Measurements from ENCODE around the gene PRKN. TPM values are rescaled to one million over a fixed set of nuclear protein-coding genes. Genes with fewer than 3 reads are reported as not detected.
A peak's percentile ranks its signal among the peaks of the same experiment; 100 is the strongest.

The PRKN gene
- total RNA-seq, 1 donor from 2014 or later, result 2.8 TPM

GRCh38 chr6:162441991-162442390 is 285.6 kb downstream of the PRKN start:
- Mint-ChIP-seq H3K4me3 (no peak overlapping the region), H3K36me3 (peaks cover 9% of the 10 kb centered on the region), H3K4me1 (peaks cover 29% of the 10 kb centered on the region), H3K27me3 (ENCODE audit: insufficient read depth, low read depth) (no peaks in the 10 kb centered on the region), H3K27ac (no peak overlapping the region), H3K9me3 (peaks cover 24% of the 10 kb centered on the region)
- H3F3A ChIP-seq (ENCODE audit: low read depth), result no peaks in the 10 kb centered on the region
- H2AFZ ChIP-seq (replicated peaks), result no peak overlapping the region
- peaks cover 15% of the 10 kb centered on the region for H3K4me1 ChIP-seq
- no peaks in the 10 kb centered on the region for H3K79me2 ChIP-seq (ENCODE audit: low read depth)
- TF ChIP-seq CTCF (IDR thresholded peaks at IDR 0.05), result no peak
- TF ChIP-seq EZH2 (IDR thresholded peaks at IDR 0.05), result no peak
- no peak for TF ChIP-seq EZH2phosphoT487 (IDR thresholded peaks at IDR 0.05)
- H3K27me3 ChIP-seq, result no peaks in the 10 kb centered on the region
- no peak overlapping the region for H3K4me3 ChIP-seq
- no peak overlapping the region for H3K27ac ChIP-seq
- DNase-seq (ENCODE audit: low spot score), result no peak
- no peak overlapping the region for H3K9ac ChIP-seq
- H3K36me3 ChIP-seq, result no peaks in the 10 kb centered on the region
- H3K4me2 ChIP-seq, result no peak overlapping the region
- H3K9me3 ChIP-seq (ENCODE audit: low read depth), result peaks cover 11% of the 10 kb centered on the region
- H4K20me1 ChIP-seq (ENCODE audit: low read depth), result no peaks in the 10 kb centered on the region

GRCh38 chr6:162438980-162439379 is 288.6 kb downstream of the PRKN start:
- Histone ChIP-seq H3K36me3 (no peaks in the 10 kb centered on the region), H3K4me1 (peaks cover 6% of the 10 kb centered on the region), H3K4me3 (no peak overlapping the region), H3F3A (ENCODE audit: low read depth) (no peaks in the 10 kb centered on the region), H3K4me2 (no peak overlapping the region), H3K79me2 (ENCODE audit: low read depth) (no peaks in the 10 kb centered on the region), H2AFZ (replicated peaks) (no peak overlapping the region), H3K9me3 (ENCODE audit: low read depth) (peaks cover 11% of the 10 kb centered on the region), H4K20me1 (ENCODE audit: low read depth) (no peaks in the 10 kb centered on the region), H3K27ac (no peak overlapping the region), H3K9ac (no peak overlapping the region), H3K27me3 (no peaks in the 10 kb centered on the region)
- Mint-ChIP-seq H3K27me3 (ENCODE audit: insufficient read depth, low read depth) (no peaks in the 10 kb centered on the region), H3K4me3 (peak overlapping the region; percentile 2), H3K4me1 (peaks cover 23% of the 10 kb centered on the region), H3K36me3 (peaks cover 11% of the 10 kb centered on the region), H3K27ac (peak overlapping the region; percentile 18), H3K9me3 (peaks cover 27% of the 10 kb centered on the region)
- DNase-seq (ENCODE audit: low spot score), result no peak
- TF ChIP-seq EZH2 (IDR thresholded peaks at IDR 0.05) (no peak), EZH2phosphoT487 (IDR thresholded peaks at IDR 0.05) (no peak), CTCF (IDR thresholded peaks at IDR 0.05) (no peak)

- Mint-ChIP-seq H3K4me1 (peaks cover 7% of the 10 kb centered on the region), H3K4me3 (no peak overlapping the region), H3K27me3 (ENCODE audit: insufficient read depth, low read depth) (peaks cover under 1% of the 10 kb centered on the region), H3K9me3 (peaks cover 29% of the 10 kb centered on the region), H3K27ac (no peak overlapping the region), H3K36me3 (peaks cover 7% of the 10 kb centered on the region)
- Histone ChIP-seq H4K20me1 (ENCODE audit: low read depth) (no peaks in the 10 kb centered on the region), H3K4me3 (no peak overlapping the region), H3K79me2 (ENCODE audit: low read depth) (no peaks in the 10 kb centered on the region), H3K27ac (no peak overlapping the region), H3K36me3 (no peaks in the 10 kb centered on the region), H3K4me1 (no peaks in the 10 kb centered on the region), H3K27me3 (no peaks in the 10 kb centered on the region), H3K9me3 (ENCODE audit: low read depth) (peaks cover 11% of the 10 kb centered on the region), H3F3A (ENCODE audit: low read depth) (no peaks in the 10 kb centered on the region), H2AFZ (replicated peaks) (no peak overlapping the region), H3K9ac (no peak overlapping the region), H3K4me2 (no peak overlapping the region)
- no peak for DNase-seq (ENCODE audit: low spot score)
- TF ChIP-seq EZH2phosphoT487 (IDR thresholded peaks at IDR 0.05), result no peak
- no peak for TF ChIP-seq CTCF (IDR thresholded peaks at IDR 0.05)
- TF ChIP-seq EZH2 (IDR thresholded peaks at IDR 0.05), result no peak
Observed at GRCh38 chr6:162435071-162435470, 292.5 kb downstream of the PRKN start.

Measured in neural progenitor cell (in vitro differentiated cells).